HepG2 (cell line): Measurements from ENCODE around the gene TXNL4B. TPM values are rescaled to one million over a fixed set of nuclear protein-coding genes. Genes with fewer than 3 reads are reported as not detected.

Experiments used
- CENPBD1 ChIP-seq: sonication (generic); formaldehyde crosslinking; IDR thresholded peaks from 2 replicates; pipeline ENCODE4 v1.8.0; 2022; ENCODE audit warnings: missing genetic modification reagents, low read depth, mild to moderate bottlenecking, borderline replicate concordance
- FOXA3 ChIP-seq: IDR thresholded peaks from 2 replicates; pipeline ENCODE4 v1.6.1; 2016; ENCODE audit warnings: missing genetic modification reagents, missing compliant biosample characterization
- FOXC1 ChIP-seq: sonication (generic); formaldehyde crosslinking; IDR thresholded peaks from 2 replicates; pipeline ENCODE4 v1.8.0; 2022; ENCODE audit warnings: mild to moderate bottlenecking, missing genetic modification reagents, borderline replicate concordance
- GTF2F1 ChIP-seq: fragments of 150-350 bp; IDR thresholded peaks from 2 replicates; pipeline ENCODE4 v1.6.1; 2014; ENCODE audit warnings: low read length
- HOXD1 ChIP-seq: sonication (generic); formaldehyde crosslinking; IDR thresholded peaks from 2 replicates; pipeline ENCODE4 v1.5.0; 2020; ENCODE audit warnings: missing genetic modification reagents
- IKZF1 ChIP-seq: fragments of 450-650 bp; IDR thresholded peaks from 2 replicates; pipeline ENCODE4 v1.7.1; 2016
- KDM2A ChIP-seq: sonication (generic); formaldehyde crosslinking; IDR thresholded peaks from 2 replicates; pipeline ENCODE4 v1.4.0; 2020; ENCODE audit warnings: low read depth, missing genetic modification reagents, borderline replicate concordance
- KDM3A ChIP-seq: IDR thresholded peaks from 2 replicates; pipeline ENCODE4 v1.6.1; 2018; ENCODE audit warnings: low read depth, missing compliant biosample characterization
- MED1 ChIP-seq: sonication (generic); formaldehyde crosslinking; IDR thresholded peaks from 2 replicates; pipeline ENCODE4 v1.4.0; 2020; ENCODE audit warnings: missing genetic modification reagents
- NR1H2 ChIP-seq: sonication (generic); formaldehyde crosslinking; IDR thresholded peaks from 2 replicates; pipeline ENCODE4 v1.8.1; 2022; ENCODE audit warnings: low read depth, missing genetic modification reagents, borderline replicate concordance
- PAXIP1 ChIP-seq: sonication (generic); formaldehyde crosslinking; conservative IDR thresholded peaks from 2 replicates; pipeline ENCODE4 v1.4.0; 2020; ENCODE audit warnings: mild to moderate bottlenecking, missing genetic modification reagents, moderate library complexity
- PPARG ChIP-seq: conservative IDR thresholded peaks from 2 replicates; pipeline ENCODE4 v1.6.1; 2016; ENCODE audit warnings: missing biosample characterization, missing genetic modification reagents
- RFXANK ChIP-seq: IDR thresholded peaks from 2 replicates; pipeline ENCODE4 v1.6.1; 2016
- SMC3 ChIP-seq: IDR thresholded peaks from 2 replicates; pipeline ENCODE4 v1.6.1; 2011; ENCODE audit warnings: low read length, improper control_type of control experiment
- SMYD3 ChIP-seq: sonication (generic); formaldehyde crosslinking; IDR thresholded peaks from 2 replicates; pipeline ENCODE4 v1.8.1; 2023; ENCODE audit warnings: mild to moderate bottlenecking, missing genetic modification reagents
- YEATS2 ChIP-seq: sonication (generic); formaldehyde crosslinking; IDR thresholded peaks from 2 replicates; pipeline ENCODE4 v1.4.0; 2020; ENCODE audit warnings: missing genetic modification reagents, borderline replicate concordance
- ZBTB49 ChIP-seq: sonication (generic); formaldehyde crosslinking; IDR thresholded peaks from 2 replicates; pipeline ENCODE4 v1.4.0; 2020; ENCODE audit warnings: missing genetic modification reagents, borderline replicate concordance
- ZFP37 ChIP-seq: sonication (generic); formaldehyde crosslinking; IDR thresholded peaks from 2 replicates; pipeline ENCODE4 v1.4.0; 2020; ENCODE audit warnings: missing genetic modification reagents, borderline replicate concordance
- ZNF18 ChIP-seq: sonication (generic); formaldehyde crosslinking; IDR thresholded peaks from 2 replicates; pipeline ENCODE4 v1.8.0; 2022; ENCODE audit warnings: mild to moderate bottlenecking, missing genetic modification reagents; ENCODE audit not compliant: insufficient replicate concordance
- ZNF260 ChIP-seq: sonication (generic); formaldehyde crosslinking; IDR thresholded peaks from 2 replicates; pipeline ENCODE4 v1.4.0; 2020; ENCODE audit warnings: missing genetic modification reagents, low read depth, mild to moderate bottlenecking, borderline replicate concordance
- ZNF282 ChIP-seq: fragments of 450-650 bp; IDR thresholded peaks from 2 replicates; pipeline ENCODE4 v1.6.1; 2018; ENCODE audit not compliant: partially characterized antibody
- ZNF333 ChIP-seq: sonication (generic); formaldehyde crosslinking; IDR thresholded peaks from 2 replicates; pipeline ENCODE4 v1.4.0; 2020; ENCODE audit warnings: mild to moderate bottlenecking, missing genetic modification reagents, borderline replicate concordance
- ZNF614 ChIP-seq: IDR thresholded peaks from 2 replicates; pipeline ENCODE4 v1.6.1; 2018; ENCODE audit warnings: missing biosample characterization, missing genetic modification reagents, inconsistent platforms, borderline replicate concordance
- polyA plus RNA-seq, 8 experiments: library from polyadenylated mRNA; depleted of rRNA in 3 of 8; stranded (reverse) in 7 of 8; unstranded in 1 of 8; fragments of >200 nt; fragmentation: Illumina TruSeq in 4 of 8; extraction: Trizol in 4 of 8; gene quantifications; 2 replicates each; pipeline versions ENCODE4 v1.2.1 to v1.2.3, GENCODE V29; 2011 to 2016; ENCODE audit warnings: low read depth in 4 of 8, missing spikeins in 1 of 8, mixed read lengths in 1 of 8; ENCODE audit not compliant: insufficient read depth in 1 of 8
- total RNA-seq, 5 experiments: library from RNA; depleted of rRNA; stranded (reverse); fragments of >200 nt; fragmentation: Illumina TruSeq; extraction: Trizol; gene quantifications; 2 replicates each; pipeline ENCODE4 v1.2.3, GENCODE V29; 2016; ENCODE audit warnings: low read depth in 1 of 5

The TXNL4B gene
- total and polyA plus RNA-seq, 2 of the 13 experiments (the other 11 are each of a cell fraction or from before 2014, with no cell fraction given): 17.4 to 18.3 TPM

GRCh38 chr16:72099377-72099818, 6.0 kb upstream of the TXNL4B start (continued):
- peak; percentile 50; the same call in 1 of the 2 replicates for TF ChIP-seq KDM2A
- TF ChIP-seq MED1 (CRISPR knock-in tag): no peak
- no peak for TF ChIP-seq CENPBD1 (CRISPR knock-in tag)
- TF ChIP-seq ZNF614 (CRISPR knock-in tag): no peak
- TF ChIP-seq SMC3: peak; percentile 96
- TF ChIP-seq FOXC1 (CRISPR knock-in tag): no peak
- TF ChIP-seq ZNF333 (CRISPR knock-in tag): no peak
- TF ChIP-seq KDM3A: peak; percentile 67; the same call in 1 of the 2 replicates
- TF ChIP-seq SMYD3: no peak
- TF ChIP-seq FOXA3: no peak
- TF ChIP-seq PPARG (CRISPR knock-in tag): no peak
- TF ChIP-seq GTF2F1: no peak
- no peak for TF ChIP-seq ZNF260
- no peak for TF ChIP-seq ZNF282
- no peak for TF ChIP-seq ZFP37 (CRISPR knock-in tag)
- no peak for TF ChIP-seq RFXANK (CRISPR knock-in tag)
- no peak for TF ChIP-seq IKZF1
- TF ChIP-seq ZBTB49: peak; percentile 40; the same call in 1 of the 2 replicates
- no peak for TF ChIP-seq HOXD1
- TF ChIP-seq ZNF18 (CRISPR knock-in tag): no peak
- no peak for TF ChIP-seq PAXIP1 (CRISPR knock-in tag)
- TF ChIP-seq NR1H2 (CRISPR knock-in tag): no peak
- TF ChIP-seq YEATS2 (CRISPR knock-in tag): no peak
